Measurements from ENCODE around the gene TRIM8. TPM values are rescaled to one million over a fixed set of nuclear protein-coding genes. Genes with fewer than 3 reads are reported as not detected.

Gene TRIM8
- total RNA-seq, 2 experiments from 2014 or later, result 46.8 to 50.3 TPM

GRCh38 chr10:102696736-102697135 is 52.5 kb downstream of the TRIM8 start:
- H3K27ac Mint-ChIP-seq, result no peak overlapping the region
- ChIA-PET POLR2A (interaction anchor here (0.6 kb wide), 1 partner anchor 18 kb away, joined by 3 read pairs; no protein-coding TSS in a partner anchor), CTCF (interaction anchor here (0.7 kb wide), 1 partner anchor 922 kb away, joined by 4 read pairs; no protein-coding TSS in a partner anchor)
- H3K27me3 Mint-ChIP-seq, result no peaks in the 10 kb centered on the region
- H3K9me3 Mint-ChIP-seq, result no peaks in the 10 kb centered on the region
- intact Hi-C loops (cut with micrococcal nuclease), result no loop called here
- no peaks in the 10 kb centered on the region for H3K4me1 Mint-ChIP-seq (ENCODE audit: low read depth)
- H3K4me3 Mint-ChIP-seq, result no peak overlapping the region
- peaks cover 17% of the 10 kb centered on the region for H3K36me3 Mint-ChIP-seq
- DNase-seq, result no peak

- Mint-ChIP-seq H3K4me3 (no peak overlapping the region), H3K27me3 (no peaks in the 10 kb centered on the region), H3K36me3 (peaks cover 17% of the 10 kb centered on the region), H3K9me3 (no peaks in the 10 kb centered on the region), H3K27ac (no peak overlapping the region), H3K4me1 (ENCODE audit: low read depth) (no peaks in the 10 kb centered on the region)
- ChIA-PET POLR2A (no interaction called here), CTCF (no interaction called here)
- intact Hi-C loops (cut with micrococcal nuclease), result no loop called here
- no peak for DNase-seq
These were observed 54.6 kb downstream of the TRIM8 start for GRCh38 chr10:102698894-102699293.

- Mint-ChIP-seq H3K4me3 (no peak overlapping the region), H3K4me1 (ENCODE audit: low read depth) (peaks cover 11% of the 10 kb centered on the region), H3K27ac (no peak overlapping the region), H3K27me3 (no peaks in the 10 kb centered on the region), H3K9me3 (no peaks in the 10 kb centered on the region), H3K36me3 (peaks cover 20% of the 10 kb centered on the region)
- POLR2A ChIA-PET, result no interaction called here
- intact Hi-C loops (cut with micrococcal nuclease), result no loop called here
- CTCF ChIA-PET, result interaction anchor here (0.7 kb wide), 1 partner anchor 88 kb away, joined by 6 read pairs; no protein-coding TSS in a partner anchor
- no peak for DNase-seq
These were observed 57.0 kb downstream of the TRIM8 start for GRCh38 chr10:102701272-102701671.

DNA sequence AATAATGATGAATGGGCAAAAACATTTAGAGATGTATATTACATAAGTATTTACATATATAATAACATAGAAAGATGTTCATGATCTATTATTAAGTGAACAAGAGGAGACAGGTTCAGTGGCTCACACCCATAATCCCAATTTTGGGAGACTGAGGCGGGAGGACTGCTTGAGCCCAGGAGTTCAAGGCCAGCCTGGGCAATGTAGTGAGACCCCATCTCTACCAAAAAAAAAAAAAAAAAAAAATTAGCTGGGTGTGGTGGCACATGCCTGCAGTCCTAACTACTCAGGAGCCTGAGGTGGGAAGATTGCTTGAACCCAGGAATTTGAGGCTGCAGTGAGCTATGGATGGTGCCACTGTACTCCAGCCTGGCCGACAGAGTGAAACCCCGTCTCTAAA is 57.5 kb downstream of the TRIM8 start:
- CTCF ChIA-PET, result no interaction called here

DNA sequence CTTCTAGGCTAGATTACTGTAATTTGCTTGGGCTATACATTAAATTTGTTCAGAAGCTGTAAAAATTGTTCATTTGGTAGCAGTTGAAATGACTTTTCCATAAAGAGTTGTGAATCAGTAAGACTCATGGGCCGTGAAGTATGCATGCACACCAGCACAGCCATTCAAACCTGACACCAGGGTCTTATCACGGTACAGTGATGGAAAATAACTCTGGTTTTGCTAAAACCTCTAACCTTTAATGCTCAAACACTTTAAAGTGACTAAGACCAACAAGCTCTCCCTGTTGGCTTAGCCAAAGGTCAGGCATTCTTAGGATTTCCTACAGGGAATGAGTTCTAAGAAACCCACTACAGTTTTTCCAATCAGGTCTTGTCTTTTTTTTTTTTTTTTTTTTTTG is 58.5 kb downstream of the TRIM8 start:
- H3K4me1 Mint-ChIP-seq (ENCODE audit: low read depth), result peaks cover 15% of the 10 kb centered on the region
- ChIA-PET POLR2A (interaction anchor here (0.8 kb wide), 1 partner anchor 11 kb away, joined by 3 read pairs; no protein-coding TSS in a partner anchor), CTCF (no interaction called here)
- peaks cover 13% of the 10 kb centered on the region for H3K36me3 Mint-ChIP-seq
- intact Hi-C loops (cut with micrococcal nuclease), result no loop called here
- H3K4me3 Mint-ChIP-seq, result no peak overlapping the region
- H3K9me3 Mint-ChIP-seq, result no peaks in the 10 kb centered on the region
- no peaks in the 10 kb centered on the region for H3K27me3 Mint-ChIP-seq
- no peak for DNase-seq
- H3K27ac Mint-ChIP-seq, result no peak overlapping the region

More for the DNA sequence above, 57.5 kb downstream of the TRIM8 start:
- intact Hi-C loops (cut with micrococcal nuclease), result no loop called here
- Mint-ChIP-seq H3K9me3 (no peaks in the 10 kb centered on the region), H3K27me3 (no peaks in the 10 kb centered on the region), H3K4me1 (ENCODE audit: low read depth) (peaks cover 11% of the 10 kb centered on the region), H3K27ac (no peak overlapping the region), H3K4me3 (no peak overlapping the region), H3K36me3 (peaks cover 17% of the 10 kb centered on the region)
- POLR2A ChIA-PET, result no interaction called here
- DNase-seq, result no peak

DNA sequence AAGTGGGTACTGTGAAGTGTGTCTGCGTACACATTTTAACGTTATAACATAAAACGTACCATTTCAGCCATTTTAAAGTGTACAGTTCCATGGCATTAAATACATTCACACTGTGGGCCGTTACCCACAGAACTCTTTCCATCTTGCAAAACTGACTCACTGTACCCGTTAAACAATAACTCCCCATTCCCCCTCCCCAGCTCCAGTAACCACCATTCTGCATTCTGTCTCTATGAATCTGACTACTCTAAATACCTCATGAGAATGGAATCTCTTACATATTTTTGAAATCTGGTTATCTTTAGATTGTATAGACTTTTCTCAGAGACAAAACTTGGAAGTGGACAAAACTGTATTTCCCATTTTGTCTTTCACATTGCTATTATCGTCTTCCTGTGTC is 60.6 kb downstream of the TRIM8 start:
- DNase-seq, result no peak
- intact Hi-C loops (cut with micrococcal nuclease), result no loop called here
- Mint-ChIP-seq H3K9me3 (no peaks in the 10 kb centered on the region), H3K4me3 (no peak overlapping the region), H3K27me3 (no peaks in the 10 kb centered on the region), H3K27ac (no peak overlapping the region), H3K36me3 (peaks cover 5% of the 10 kb centered on the region), H3K4me1 (ENCODE audit: low read depth) (peaks cover 15% of the 10 kb centered on the region)
- CTCF ChIA-PET, result interaction anchor here (1.1 kb wide), 1 partner anchor 8 kb away, joined by 4 read pairs; no protein-coding TSS in a partner anchor
- POLR2A ChIA-PET, result no interaction called here

- Mint-ChIP-seq H3K36me3 (peaks cover 5% of the 10 kb centered on the region), H3K27ac (no peak overlapping the region), H3K27me3 (no peaks in the 10 kb centered on the region), H3K4me3 (no peak overlapping the region), H3K4me1 (ENCODE audit: low read depth) (peaks cover 21% of the 10 kb centered on the region), H3K9me3 (no peaks in the 10 kb centered on the region)
- intact Hi-C loops (cut with micrococcal nuclease), result no loop called here
- DNase-seq, result no peak
- ChIA-PET POLR2A (no interaction called here), CTCF (interaction anchor here (1.1 kb wide), 1 partner anchor 8 kb away, joined by 4 read pairs; no protein-coding TSS in a partner anchor)
These were observed 61.3 kb downstream of the TRIM8 start for GRCh38 chr10:102705531-102705930.

Other genes with a start within 250 kb of the TRIM8 start
- gene NFKB2, start 248.8 kb upstream of the TRIM8 start, total RNA-seq, result 100 to 1,000 TPM; 241 to 242 TPM
- gene PSD, start 225.7 kb upstream of the TRIM8 start, total RNA-seq, result 1 to 10 TPM; 4.2 to 4.4 TPM
- gene FBXL15, start 223.6 kb upstream of the TRIM8 start, total RNA-seq, result 10 to 100 TPM; 10.8 to 11.4 TPM
- gene CUEDC2, start 211.9 kb upstream of the TRIM8 start, total RNA-seq, result 10 to 100 TPM; 68.6 to 68.9 TPM
- under 1 TPM; 0.19 to 0.48 TPM for gene C10orf95, start 192.9 kb upstream of the TRIM8 start, total RNA-seq
- 10 to 100 TPM; 56.9 to 62.2 TPM for gene ACTR1A, start 141.8 kb upstream of the TRIM8 start, total RNA-seq
- gene SUFU, start 140.5 kb upstream of the TRIM8 start, total RNA-seq, result 1 to 10 TPM; 8.2 to 10.0 TPM
- gene ARL3, start 69.9 kb downstream of the TRIM8 start, total RNA-seq, result 10 to 100 TPM; 10.1 to 11.1 TPM
- gene SFXN2, start 70.2 kb downstream of the TRIM8 start, total RNA-seq, result 10 to 100 TPM; 14.7 to 17.8 TPM
- 10 to 100 TPM; 14.6 to 15.9 TPM for gene WBP1L, start 99.5 kb downstream of the TRIM8 start, total RNA-seq
- not detected for gene CYP17A1, start 192.9 kb downstream of the TRIM8 start, total RNA-seq
- 1 to 10 TPM; 5.0 to 5.9 TPM for gene BORCS7, start 209.8 kb downstream of the TRIM8 start, total RNA-seq
- under 1 TPM; 0.59 to 0.85 TPM for gene AS3MT, start 225.0 kb downstream of the TRIM8 start, total RNA-seq

Data from activated CD4-positive, alpha-beta memory T cell treated with anti-CD3 and anti-CD28 coated beads for 36 hours (primary cell).